Fibroblast of skin of abdomen (primary cell): ENCODE results near the gene SPAG7. TPM values are rescaled to one million over a fixed set of nuclear protein-coding genes. Genes with fewer than 3 reads are reported as not detected.

ENCODE experiments used
- DNase-seq: peaks from one replicate; pipeline ENCODE4 v3.0.0-alpha.2; 2013
- polyA plus RNA-seq, 2 experiments: library from polyadenylated mRNA; unstranded; fragments of 120-200 nt; gene quantifications; one replicate each; pipeline ENCODE4 v1.2.1, GENCODE V29; 2013; ENCODE audit not compliant: insufficient read length in 2 of 2

The SPAG7 gene
- polyA plus RNA-seq (2013, experiment 1 of 2; ENCODE audit: insufficient read length), result 74.4 TPM
- 77.7 TPM for polyA plus RNA-seq (2013, experiment 2 of 2; ENCODE audit: insufficient read length)

GRCh38 chr17:4967539-4968485 is at the start of gene SPAG7:
TSS of gene SPAG7 (minus strand) at chr17:4967817. CDS start at chr17:4967804, 13 bp downstream.
- peak; percentile 97 for DNase-seq

GRCh38 chr17:5014357-5014756 is 46.7 kb upstream of the SPAG7 start:
- no peak for DNase-seq

- peak; percentile 14 for DNase-seq
Measured at GRCh38 chr17:5011928-5012327, 44.3 kb upstream of the SPAG7 start.

- no peak for DNase-seq
Measured at GRCh38 chr17:5003214-5003867, 35.7 kb upstream of the SPAG7 start.

GRCh38 chr17:5002121-5002788 is 34.6 kb upstream of the SPAG7 start:
- no peak for DNase-seq

GRCh38 chr17:5000237-5000639 is 32.6 kb upstream of the SPAG7 start:
- DNase-seq, result no peak

- no peak for DNase-seq
Measured at GRCh38 chr17:4999430-5000093, 31.9 kb upstream of the SPAG7 start.

GRCh38 chr17:4998732-4999429 is 31.3 kb upstream of the SPAG7 start:
- no peak for DNase-seq

- DNase-seq, result no peak
Measured at GRCh38 chr17:4998027-4998731, 30.6 kb upstream of the SPAG7 start.

GRCh38 chr17:4997302-4998026 is 29.8 kb upstream of the SPAG7 start, which contains the start of the genes INCA1 and KIF1C:
TSS of gene INCA1 (minus strand) at chr17:4997522. CDS start at chr17:4994437, 3,085 bp downstream.
TSS of gene KIF1C (plus strand) at chr17:4997950. CDS start at chr17:5000247, 2,297 bp downstream.
- DNase-seq, result peak; percentile 85

- DNase-seq, result no peak
Measured at GRCh38 chr17:4994081-4994595, 26.5 kb upstream of the SPAG7 start.

- DNase-seq, result peak; percentile 10
Measured at GRCh38 chr17:4987767-4988567, 20.4 kb upstream of the SPAG7 start.

GRCh38 chr17:4986951-4987766 is 19.5 kb upstream of the SPAG7 start, which contains the start of gene CAMTA2:
TSS of gene CAMTA2 (minus strand) at chr17:4987675. CDS start at chr17:4986222, 1,453 bp downstream.
- peak; percentile 79 for DNase-seq

- DNase-seq, result no peak
Measured at GRCh38 chr17:4986403-4986802, 18.8 kb upstream of the SPAG7 start.

GRCh38 chr17:4982305-4982704 is 14.7 kb upstream of the SPAG7 start:
- no peak for DNase-seq

GRCh38 chr17:4980644-4981216 is 13.1 kb upstream of the SPAG7 start:
- peak; percentile 50 for DNase-seq

- DNase-seq, result no peak
Measured at GRCh38 chr17:4978726-4979125, 11.1 kb upstream of the SPAG7 start.
